ENCODE data around the gene APEH. TPM values are rescaled to one million over a fixed set of nuclear protein-coding genes. Genes with fewer than 3 reads are reported as not detected.

Gene APEH
- total RNA-seq, 2 experiments from 2014 or later: 165 to 166 TPM

- Mint-ChIP-seq H3K36me3 (ENCODE audit: low read depth) (no peaks in the 10 kb centered on the region), H3K4me1 (ENCODE audit: low read depth) (peaks cover 8% of the 10 kb centered on the region), H3K27me3 (peaks cover 4% of the 10 kb centered on the region), H3K9me3 (no peaks in the 10 kb centered on the region), H3K27ac (no peak overlapping the region), H3K4me3 (no peak overlapping the region)
- DNase-seq: no peak
- ChIA-PET POLR2A (no interaction called here), CTCF (no interaction called here)
- no peak for ATAC-seq
- intact Hi-C loops (cut with micrococcal nuclease): no loop called here
- no peak for TF ChIP-seq CTCF (IDR thresholded peaks at IDR 0.05)
These were observed 45.9 kb upstream of the APEH start for GRCh38 chr3:49628249-49628648.

- intact Hi-C loops (cut with micrococcal nuclease): no loop called here
- peaks cover 8% of the 10 kb centered on the region for H3K4me1 Mint-ChIP-seq (ENCODE audit: low read depth)
- DNase-seq (no peak), ATAC-seq (no peak)
- no peak overlapping the region for H3K4me3 Mint-ChIP-seq
- ChIA-PET POLR2A (no interaction called here), CTCF (no interaction called here)
- H3K27ac Mint-ChIP-seq: no peak overlapping the region
- peaks cover 4% of the 10 kb centered on the region for H3K27me3 Mint-ChIP-seq
- no peak for TF ChIP-seq CTCF (IDR thresholded peaks at IDR 0.05)
- H3K9me3 Mint-ChIP-seq: no peaks in the 10 kb centered on the region
- H3K36me3 Mint-ChIP-seq (ENCODE audit: low read depth): no peaks in the 10 kb centered on the region
These were observed 44.7 kb upstream of the APEH start for GRCh38 chr3:49629451-49629850.

DNA sequence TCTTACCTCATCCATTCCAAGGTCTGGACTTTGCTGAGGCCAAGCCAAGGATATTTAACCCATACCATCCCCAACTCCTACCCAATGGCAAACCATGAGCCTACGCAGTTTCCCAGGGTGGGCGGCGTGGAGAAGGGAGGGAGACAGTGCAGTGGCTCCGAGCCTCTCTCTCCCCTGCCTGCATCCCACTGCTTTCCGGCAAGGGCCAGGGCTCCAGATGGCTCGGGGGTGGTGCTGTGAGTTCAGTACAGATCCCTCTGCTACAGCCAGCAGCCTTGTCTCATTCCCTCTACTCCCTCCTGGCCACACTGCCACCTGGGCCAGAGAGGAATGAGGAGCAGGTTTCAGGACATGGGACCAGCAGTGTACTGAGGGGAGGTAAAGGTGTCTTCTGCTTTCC is 44.3 kb upstream of the APEH start:
- peaks cover 4% of the 10 kb centered on the region for H3K27me3 Mint-ChIP-seq
- TF ChIP-seq CTCF (IDR thresholded peaks at IDR 0.05): no peak
- H3K4me1 Mint-ChIP-seq (ENCODE audit: low read depth): peaks cover 8% of the 10 kb centered on the region
- DNase-seq: no peak
- intact Hi-C loops (cut with micrococcal nuclease): no loop called here
- CTCF ChIA-PET: no interaction called here
- no peaks in the 10 kb centered on the region for H3K36me3 Mint-ChIP-seq (ENCODE audit: low read depth)
- ATAC-seq: no peak
- H3K9me3 Mint-ChIP-seq: no peaks in the 10 kb centered on the region
- H3K4me3 Mint-ChIP-seq: no peak overlapping the region
- H3K27ac Mint-ChIP-seq: no peak overlapping the region
- POLR2A ChIA-PET: no interaction called here

DNA sequence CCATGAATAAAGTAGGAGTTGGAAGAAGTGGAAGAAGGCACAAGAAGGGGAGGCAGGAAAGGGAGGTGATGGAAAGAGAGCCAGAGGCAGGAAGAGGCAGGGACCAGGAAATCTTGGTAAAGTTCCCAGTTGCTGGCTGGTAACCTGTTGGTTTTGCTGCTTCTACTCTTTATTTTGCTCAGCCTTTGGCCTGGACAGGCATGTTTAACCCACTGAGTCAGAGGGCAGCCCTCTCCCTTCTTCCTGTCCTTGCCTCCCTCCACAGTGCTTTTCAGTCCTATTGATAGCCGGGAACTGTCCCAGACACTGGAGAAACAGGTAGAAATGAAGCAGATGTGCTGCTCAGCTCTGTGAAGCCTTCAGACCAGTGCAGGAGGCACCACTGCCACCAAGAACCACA is 43.4 kb upstream of the APEH start:
- Mint-ChIP-seq H3K36me3 (ENCODE audit: low read depth) (no peaks in the 10 kb centered on the region), H3K27ac (no peak overlapping the region), H3K4me3 (no peak overlapping the region), H3K27me3 (peaks cover 4% of the 10 kb centered on the region), H3K4me1 (ENCODE audit: low read depth) (peaks cover 8% of the 10 kb centered on the region), H3K9me3 (no peaks in the 10 kb centered on the region)
- no peak for ATAC-seq
- no peak for TF ChIP-seq CTCF (IDR thresholded peaks at IDR 0.05)
- intact Hi-C loops (cut with micrococcal nuclease): no loop called here
- DNase-seq: no peak
- ChIA-PET CTCF (no interaction called here), POLR2A (no interaction called here)

- H3K4me1 Mint-ChIP-seq (ENCODE audit: low read depth): peaks cover 4% of the 10 kb centered on the region
- ATAC-seq: no peak
- no peaks in the 10 kb centered on the region for H3K9me3 Mint-ChIP-seq
- H3K27me3 Mint-ChIP-seq: peaks cover 4% of the 10 kb centered on the region
- no peak overlapping the region for H3K27ac Mint-ChIP-seq
- TF ChIP-seq CTCF (IDR thresholded peaks at IDR 0.05): no peak
- ChIA-PET CTCF (interaction anchor here (1.5 kb wide), 1 partner anchor 95 kb away, joined by 6 read pairs; no protein-coding TSS in a partner anchor), POLR2A (no interaction called here)
- intact Hi-C loops (cut with micrococcal nuclease): no loop called here
- no peak overlapping the region for H3K4me3 Mint-ChIP-seq
- H3K36me3 Mint-ChIP-seq (ENCODE audit: low read depth): no peaks in the 10 kb centered on the region
- DNase-seq: peak; percentile 10
These were observed 39.4 kb upstream of the APEH start for GRCh38 chr3:49634736-49635135.

Data from activated CD8-positive, alpha-beta T cell treated with anti-CD3 and anti-CD28 coated beads for 36 hours (primary cell).